Liver (tissue), 9 donors: Measurements from ENCODE around the gene KCNJ11. TPM values are rescaled to one million over a fixed set of nuclear protein-coding genes. Genes with fewer than 3 reads are reported as not detected.

Experiments used
- DNase-seq: peaks from one replicate; pipeline ENCODE4 v3.0.0-alpha.2; 2017; ENCODE audit warnings: low spot score
- H3K27ac ChIP-seq, 2 donors: one replicate each; pipeline ENCODE4 v1.7.0; 2013; ENCODE audit warnings: inconsistent platforms in 2 of 2, low read length in 2 of 2, control low read depth in 1 of 2, low read depth in 1 of 2, mild to moderate bottlenecking in 1 of 2
- H3K27me3 ChIP-seq, 4 donors: one replicate each; pipeline versions ENCODE4 v1.6.1 to v1.7.0; 2013; ENCODE audit warnings: low read length in 3 of 4, inconsistent platforms in 1 of 4, mild to moderate bottlenecking in 1 of 4, moderate library complexity in 1 of 4; ENCODE audit not compliant: control insufficient read depth in 4 of 4, insufficient read depth in 4 of 4
- H3K36me3 ChIP-seq, 4 donors: one replicate each; pipeline versions ENCODE4 v1.6.1 to v1.7.0; 2013; ENCODE audit warnings: low read length in 3 of 4, mild to moderate bottlenecking in 3 of 4, low read depth in 1 of 4, moderate library complexity in 1 of 4; ENCODE audit not compliant: control insufficient read depth in 4 of 4, insufficient read depth in 3 of 4
- H3K4me1 ChIP-seq, 4 donors: one replicate each; pipeline versions ENCODE4 v1.6.1 to v1.7.0; 2013; ENCODE audit warnings: low read length in 3 of 4, mild to moderate bottlenecking in 3 of 4, moderate library complexity in 1 of 4; ENCODE audit not compliant: control insufficient read depth in 4 of 4, insufficient read depth in 4 of 4
- H3K4me3 ChIP-seq, 3 donors: one replicate each; pipeline versions ENCODE4 v1.6.1 to v1.7.0; 2013; ENCODE audit warnings: low read length in 3 of 3, control low read depth in 1 of 3, low read depth in 1 of 3, mild to moderate bottlenecking in 1 of 3
- H3K9ac ChIP-seq, 2 donors: one replicate each; pipeline ENCODE4 v1.7.0; 2013; ENCODE audit warnings: low read length in 2 of 2, mild to moderate bottlenecking in 2 of 2, moderate library complexity in 2 of 2, control low read depth in 1 of 2, low read depth in 1 of 2
- H3K9me3 ChIP-seq, 4 donors: one replicate each; pipeline versions ENCODE4 v1.6.1 to v1.7.0; 2013; ENCODE audit warnings: low read length in 3 of 4; ENCODE audit not compliant: control insufficient read depth in 4 of 4
- EGR1 ChIP-seq, 2 donors: IDR thresholded peaks; 2 replicates each; pipeline ENCODE4 v1.6.1; 2016 to 2018; ENCODE audit warnings: antibody characterized with exemption in 2 of 2, low read depth in 2 of 2
- FOXA1 ChIP-seq: IDR thresholded peaks from 2 replicates; pipeline ENCODE4 v1.6.1; 2016; ENCODE audit warnings: antibody characterized with exemption
- FOXA2 ChIP-seq: IDR thresholded peaks from 2 replicates; pipeline ENCODE4 v1.6.1; 2016; ENCODE audit warnings: antibody characterized with exemption
- GABPA ChIP-seq, 2 donors: IDR thresholded peaks in 1 of 2; conservative IDR thresholded peaks in 1 of 2; 2 replicates each; pipeline ENCODE4 v1.6.1; 2016; ENCODE audit warnings: antibody characterized with exemption in 2 of 2, mild to moderate bottlenecking in 1 of 2, moderate library complexity in 1 of 2
- HNF4A ChIP-seq, 2 donors: conservative IDR thresholded peaks; 2 replicates each; pipeline ENCODE4 v1.6.1; 2016; ENCODE audit warnings: antibody characterized with exemption in 2 of 2, mild to moderate bottlenecking in 2 of 2
- HNF4G ChIP-seq: IDR thresholded peaks from 2 replicates; pipeline ENCODE4 v1.6.1; 2016; ENCODE audit warnings: antibody characterized with exemption
- JUND ChIP-seq, 2 donors: IDR thresholded peaks; 2 replicates each; pipeline ENCODE4 v1.6.1; 2016; ENCODE audit warnings: antibody characterized with exemption in 2 of 2
- NR2F2 ChIP-seq: IDR thresholded peaks from 2 replicates; pipeline ENCODE4 v1.6.1; 2016; ENCODE audit warnings: antibody characterized with exemption
- RAD21 ChIP-seq, 2 donors: IDR thresholded peaks; 2 replicates each; pipeline ENCODE4 v1.6.1; 2016; ENCODE audit warnings: antibody characterized with exemption in 2 of 2, mild to moderate bottlenecking in 2 of 2
- RXRA ChIP-seq, 2 donors: IDR thresholded peaks; 2 replicates each; pipeline ENCODE4 v1.6.1; 2017 to 2018; ENCODE audit warnings: antibody characterized with exemption in 2 of 2, mild to moderate bottlenecking in 1 of 2
- SP1 ChIP-seq: IDR thresholded peaks from 2 replicates; pipeline ENCODE4 v1.6.1; 2018; ENCODE audit warnings: antibody characterized with exemption, mild to moderate bottlenecking
- TAF1 ChIP-seq: conservative IDR thresholded peaks from 2 replicates; pipeline ENCODE4 v1.6.1; 2016; ENCODE audit warnings: antibody characterized with exemption, mild to moderate bottlenecking
- WGBS: extraction: QIAGEN DNeasy Blood & Tissue Kit; methylation state at CpG from one replicate; pipeline ENCODE4 v1.1.7; 2013; 5-methylcytosine and 5-hydroxymethylcytosine counted together
- polyA plus RNA-seq, 2 donors: library from polyadenylated mRNA; stranded (reverse) in 1 of 2; unstranded in 1 of 2; fragments of 200-250 nt in 1 of 2; fragments of >200 nt in 1 of 2; fragmentation: Nextera tagmentation in 1 of 2; extraction: Ambion mirVana in 1 of 2; gene quantifications; one replicate each; pipeline versions ENCODE4 v1.2.1 to v1.2.3, GENCODE V29; 2013 to 2015
- total RNA-seq, 2 donors: library from RNA; depleted of rRNA; stranded (reverse); fragments of >200 nt; gene quantifications; one replicate each; pipeline ENCODE4 v1.2.3, GENCODE V29; 2014
- TF ChIP-seq, protein P1 (sequence below): fragments of 150-350 bp; IDR thresholded peaks from 2 replicates; pipeline ENCODE4 v1.5.1; 2017; ENCODE audit warnings: improper control_type of control experiment, low read depth, low read length; ENCODE audit not compliant: missing input control
- TF ChIP-seq, protein P2 (sequence below): IDR thresholded peaks from 2 replicates; pipeline ENCODE4 v1.6.1; 2016; ENCODE audit warnings: antibody characterized with exemption, mild to moderate bottlenecking
- TF ChIP-seq, protein P3 (sequence below): IDR thresholded peaks from 2 replicates; pipeline ENCODE4 v1.6.1; 2016; ENCODE audit warnings: antibody characterized with exemption
- TF ChIP-seq, protein P4 (sequence below): IDR thresholded peaks from 2 replicates; pipeline ENCODE4 v1.6.1; 2016; ENCODE audit warnings: antibody characterized with exemption
- donor health status: healthy.
- donor health status: healthy.
- donor health status: healthy.
- donor health status: healthy.
- donor health status: healthy.

Gene KCNJ11
- total and polyA plus RNA-seq, 4 donors = 0.28 to 1.1 (median 0.75) TPM; not detected in 1

DNA sequence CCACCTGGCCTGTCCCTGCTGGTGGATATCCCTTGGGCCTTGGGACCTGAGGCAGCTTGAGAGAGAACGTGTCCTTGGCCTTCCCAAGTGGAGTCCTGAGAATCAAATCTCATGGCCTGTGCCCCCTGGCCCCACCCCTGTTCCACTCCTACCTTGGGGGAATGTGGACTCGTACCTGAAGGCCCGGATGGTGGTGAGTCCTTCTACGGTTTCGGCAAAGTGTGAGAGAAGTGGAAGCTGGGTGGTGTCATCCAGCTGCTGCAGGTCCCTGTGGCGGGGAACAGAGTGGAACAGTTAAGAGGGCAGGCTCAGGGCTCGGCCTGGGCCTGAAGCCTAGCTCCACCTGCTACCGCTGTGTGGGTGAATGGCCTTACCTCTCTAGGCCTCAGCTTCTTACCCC, 14.0 kb upstream of the KCNJ11 start:
- DNase-seq = no peak

DNA sequence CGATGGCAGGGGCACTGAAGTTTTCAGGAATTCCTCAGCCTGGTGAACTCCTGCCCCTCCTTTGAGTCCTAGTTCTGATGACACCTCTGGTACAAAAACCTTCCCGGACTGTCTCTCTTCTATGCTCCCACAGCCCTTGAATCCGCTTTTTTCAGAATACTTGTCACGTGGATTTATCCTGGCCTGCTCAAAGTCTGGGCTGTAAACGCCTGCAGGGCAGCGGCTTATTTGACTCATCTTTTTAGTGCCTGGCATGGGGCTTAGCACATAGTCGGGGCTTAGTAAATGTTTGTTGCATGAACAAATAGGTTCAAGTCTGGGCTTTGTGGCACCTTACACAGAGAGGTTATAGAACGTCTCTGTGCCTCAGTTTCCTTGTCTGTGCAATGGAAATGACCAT, 13.4 kb upstream of the KCNJ11 start:
- H3K27ac ChIP-seq = no peak overlapping the region
- H3K9ac ChIP-seq = no peak overlapping the region
- H3K9me3 ChIP-seq = no peaks in the 10 kb centered on the region
- no peak for DNase-seq
- no peak overlapping the region for H3K4me3 ChIP-seq
- no peaks in the 10 kb centered on the region for H3K27me3 ChIP-seq
- 89% methylated on average over 8 of the region's 8 CpGs for WGBS
- H3K4me1 ChIP-seq = peaks cover 4 to 14% (median 9%) of the 10 kb centered on the region in 4 donors
- no peaks in the 10 kb centered on the region for H3K36me3 ChIP-seq
- TF ChIP-seq FOXA1 = no peak
- TF ChIP-seq, protein P1, sequence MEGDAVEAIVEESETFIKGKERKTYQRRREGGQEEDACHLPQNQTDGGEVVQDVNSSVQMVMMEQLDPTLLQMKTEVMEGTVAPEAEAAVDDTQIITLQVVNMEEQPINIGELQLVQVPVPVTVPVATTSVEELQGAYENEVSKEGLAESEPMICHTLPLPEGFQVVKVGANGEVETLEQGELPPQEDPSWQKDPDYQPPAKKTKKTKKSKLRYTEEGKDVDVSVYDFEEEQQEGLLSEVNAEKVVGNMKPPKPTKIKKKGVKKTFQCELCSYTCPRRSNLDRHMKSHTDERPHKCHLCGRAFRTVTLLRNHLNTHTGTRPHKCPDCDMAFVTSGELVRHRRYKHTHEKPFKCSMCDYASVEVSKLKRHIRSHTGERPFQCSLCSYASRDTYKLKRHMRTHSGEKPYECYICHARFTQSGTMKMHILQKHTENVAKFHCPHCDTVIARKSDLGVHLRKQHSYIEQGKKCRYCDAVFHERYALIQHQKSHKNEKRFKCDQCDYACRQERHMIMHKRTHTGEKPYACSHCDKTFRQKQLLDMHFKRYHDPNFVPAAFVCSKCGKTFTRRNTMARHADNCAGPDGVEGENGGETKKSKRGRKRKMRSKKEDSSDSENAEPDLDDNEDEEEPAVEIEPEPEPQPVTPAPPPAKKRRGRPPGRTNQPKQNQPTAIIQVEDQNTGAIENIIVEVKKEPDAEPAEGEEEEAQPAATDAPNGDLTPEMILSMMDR = no peak
- TF ChIP-seq, protein P2, sequence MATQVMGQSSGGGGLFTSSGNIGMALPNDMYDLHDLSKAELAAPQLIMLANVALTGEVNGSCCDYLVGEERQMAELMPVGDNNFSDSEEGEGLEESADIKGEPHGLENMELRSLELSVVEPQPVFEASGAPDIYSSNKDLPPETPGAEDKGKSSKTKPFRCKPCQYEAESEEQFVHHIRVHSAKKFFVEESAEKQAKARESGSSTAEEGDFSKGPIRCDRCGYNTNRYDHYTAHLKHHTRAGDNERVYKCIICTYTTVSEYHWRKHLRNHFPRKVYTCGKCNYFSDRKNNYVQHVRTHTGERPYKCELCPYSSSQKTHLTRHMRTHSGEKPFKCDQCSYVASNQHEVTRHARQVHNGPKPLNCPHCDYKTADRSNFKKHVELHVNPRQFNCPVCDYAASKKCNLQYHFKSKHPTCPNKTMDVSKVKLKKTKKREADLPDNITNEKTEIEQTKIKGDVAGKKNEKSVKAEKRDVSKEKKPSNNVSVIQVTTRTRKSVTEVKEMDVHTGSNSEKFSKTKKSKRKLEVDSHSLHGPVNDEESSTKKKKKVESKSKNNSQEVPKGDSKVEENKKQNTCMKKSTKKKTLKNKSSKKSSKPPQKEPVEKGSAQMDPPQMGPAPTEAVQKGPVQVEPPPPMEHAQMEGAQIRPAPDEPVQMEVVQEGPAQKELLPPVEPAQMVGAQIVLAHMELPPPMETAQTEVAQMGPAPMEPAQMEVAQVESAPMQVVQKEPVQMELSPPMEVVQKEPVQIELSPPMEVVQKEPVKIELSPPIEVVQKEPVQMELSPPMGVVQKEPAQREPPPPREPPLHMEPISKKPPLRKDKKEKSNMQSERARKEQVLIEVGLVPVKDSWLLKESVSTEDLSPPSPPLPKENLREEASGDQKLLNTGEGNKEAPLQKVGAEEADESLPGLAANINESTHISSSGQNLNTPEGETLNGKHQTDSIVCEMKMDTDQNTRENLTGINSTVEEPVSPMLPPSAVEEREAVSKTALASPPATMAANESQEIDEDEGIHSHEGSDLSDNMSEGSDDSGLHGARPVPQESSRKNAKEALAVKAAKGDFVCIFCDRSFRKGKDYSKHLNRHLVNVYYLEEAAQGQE = no peak
- TF ChIP-seq TAF1 = no peak
- no peak for TF ChIP-seq HNF4A (conservative IDR thresholded peaks at IDR 0.05)
- TF ChIP-seq EGR1 (IDR thresholded peaks at IDR 0.05; ENCODE audit: low read depth in 2 of 2) = no peak
- TF ChIP-seq RAD21 (IDR thresholded peaks at IDR 0.05) = no peak

More for the DNA sequence above, 14.0 kb upstream of the KCNJ11 start:
- Histone ChIP-seq H3K9ac (no peak overlapping the region), H3K27me3 (no peaks in the 10 kb centered on the region), H3K9me3 (no peaks in the 10 kb centered on the region), H3K4me3 (no peak overlapping the region), H3K27ac (no peak overlapping the region), H3K4me1 (peaks cover 4 to 14% (median 9%) of the 10 kb centered on the region in 4 donors), H3K36me3 (no peaks in the 10 kb centered on the region)
- TF ChIP-seq, protein P2 = no peak
- TF ChIP-seq EGR1 (IDR thresholded peaks at IDR 0.05; ENCODE audit: low read depth in 2 of 2) = no peak
- no peak for TF ChIP-seq HNF4A (conservative IDR thresholded peaks at IDR 0.05)
- TF ChIP-seq, protein P1 = no peak
- TF ChIP-seq RXRA (IDR thresholded peaks at IDR 0.05) = no peak
- no peak for TF ChIP-seq TAF1
- no peak for TF ChIP-seq JUND (IDR thresholded peaks at IDR 0.05)
- no peak for TF ChIP-seq FOXA2
- TF ChIP-seq, protein P3, sequence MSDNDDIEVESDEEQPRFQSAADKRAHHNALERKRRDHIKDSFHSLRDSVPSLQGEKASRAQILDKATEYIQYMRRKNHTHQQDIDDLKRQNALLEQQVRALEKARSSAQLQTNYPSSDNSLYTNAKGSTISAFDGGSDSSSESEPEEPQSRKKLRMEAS = no peak
- no peak for TF ChIP-seq SP1
- TF ChIP-seq RAD21 (IDR thresholded peaks at IDR 0.05) = no peak
- no peak for TF ChIP-seq NR2F2
- no peak for TF ChIP-seq GABPA (IDR thresholded peaks at IDR 0.05 in 1 of 2, conservative IDR thresholded peaks at IDR 0.05 in 1 of 2)
- TF ChIP-seq HNF4G = no peak
- TF ChIP-seq, protein P4, sequence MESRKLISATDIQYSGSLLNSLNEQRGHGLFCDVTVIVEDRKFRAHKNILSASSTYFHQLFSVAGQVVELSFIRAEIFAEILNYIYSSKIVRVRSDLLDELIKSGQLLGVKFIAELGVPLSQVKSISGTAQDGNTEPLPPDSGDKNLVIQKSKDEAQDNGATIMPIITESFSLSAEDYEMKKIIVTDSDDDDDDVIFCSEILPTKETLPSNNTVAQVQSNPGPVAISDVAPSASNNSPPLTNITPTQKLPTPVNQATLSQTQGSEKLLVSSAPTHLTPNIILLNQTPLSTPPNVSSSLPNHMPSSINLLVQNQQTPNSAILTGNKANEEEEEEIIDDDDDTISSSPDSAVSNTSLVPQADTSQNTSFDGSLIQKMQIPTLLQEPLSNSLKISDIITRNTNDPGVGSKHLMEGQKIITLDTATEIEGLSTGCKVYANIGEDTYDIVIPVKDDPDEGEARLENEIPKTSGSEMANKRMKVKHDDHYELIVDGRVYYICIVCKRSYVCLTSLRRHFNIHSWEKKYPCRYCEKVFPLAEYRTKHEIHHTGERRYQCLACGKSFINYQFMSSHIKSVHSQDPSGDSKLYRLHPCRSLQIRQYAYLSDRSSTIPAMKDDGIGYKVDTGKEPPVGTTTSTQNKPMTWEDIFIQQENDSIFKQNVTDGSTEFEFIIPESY = no peak
- 96% methylated on average over 8 of the region's 8 CpGs for WGBS
